AG04450 (cell line): ENCODE data around the gene IL1RAP. TPM values are rescaled to one million over a fixed set of nuclear protein-coding genes. Genes with fewer than 3 reads are reported as not detected.

Experiments
- CTCF ChIA-PET: fragments of 300-600, 350-600 bp; formaldehyde crosslinking; extraction: SDS; loops from one replicate; lab custom pipeline; 2022; ENCODE audit warnings: antibody characterized with exemption, inconsistent platforms; lab: Charles Lee
- POLR2A ChIA-PET: fragments of 350-600 bp; formaldehyde crosslinking; extraction: SDS; loops from one replicate; lab custom pipeline; 2021; ENCODE audit warnings: antibody characterized with exemption, inconsistent platforms; lab: Yijun Ruan, JAX
- DNase-seq: peaks from one replicate; pipeline ENCODE4 v3.0.0-alpha.2; 2011; ENCODE audit warnings: low read depth, low spot score
- H3K27ac ChIP-seq: one replicate; pipeline ENCODE4 v1.5.1; 2012; ENCODE audit warnings: low read depth, low read length, control low read depth
- H3K27me3 ChIP-seq: one replicate; pipeline ENCODE4 v1.6.0; 2012; ENCODE audit warnings: low read length; ENCODE audit not compliant: control insufficient read depth, insufficient read depth
- H3K4me3 ChIP-seq: 2 replicates; pipeline ENCODE4 v1.5.1; 2011; ENCODE audit warnings: mild to moderate bottlenecking, low read depth, low read length, control low read depth
- H3K9me3 ChIP-seq: 2 replicates; pipeline ENCODE4 v1.5.1; 2012; ENCODE audit warnings: low read length; ENCODE audit not compliant: control insufficient read depth, insufficient read depth
- CTCF ChIP-seq: IDR thresholded peaks from 2 replicates; pipeline ENCODE4 v1.5.1; 2011; ENCODE audit warnings: low read depth, low read length, control low read depth, inconsistent platforms
- polyA plus RNA-seq: library from polyadenylated mRNA; depleted of rRNA; stranded (reverse); fragments of >200 nt; gene quantifications from 2 replicates; pipeline ENCODE4 v1.2.3, GENCODE V29; 2011

Gene IL1RAP
- polyA plus RNA-seq, 1 experiment = 9.9 TPM

- Histone ChIP-seq H3K9me3 (no peaks in the 10 kb centered on the region), H3K27ac (no peak overlapping the region), H3K4me3 (no peak overlapping the region), H3K27me3 (no peaks in the 10 kb centered on the region)
- DNase-seq = no peak
- no peak for TF ChIP-seq CTCF
- CTCF ChIA-PET = no interaction called here
- POLR2A ChIA-PET = no interaction called here
These were observed 130.2 kb downstream of the IL1RAP start for GRCh38 chr3:190644035-190644434.

GRCh38 chr3:190644766-190645165 is 130.9 kb downstream of the IL1RAP start:
- H3K4me3 ChIP-seq = no peak overlapping the region
- POLR2A ChIA-PET = no interaction called here
- DNase-seq = peak; percentile 3
- TF ChIP-seq CTCF = no peak
- no peaks in the 10 kb centered on the region for H3K27me3 ChIP-seq
- no peak overlapping the region for H3K27ac ChIP-seq
- no peaks in the 10 kb centered on the region for H3K9me3 ChIP-seq
- CTCF ChIA-PET = no interaction called here

GRCh38 chr3:190645932-190646460 is 132.1 kb downstream of the IL1RAP start:
- Histone ChIP-seq H3K4me3 (no peak overlapping the region), H3K27me3 (no peaks in the 10 kb centered on the region), H3K27ac (no peak overlapping the region), H3K9me3 (no peaks in the 10 kb centered on the region)
- no peak for DNase-seq
- ChIA-PET POLR2A (no interaction called here), CTCF (no interaction called here)
- TF ChIP-seq CTCF = no peak

- Histone ChIP-seq H3K27me3 (no peaks in the 10 kb centered on the region), H3K27ac (no peak overlapping the region), H3K9me3 (no peaks in the 10 kb centered on the region), H3K4me3 (no peak overlapping the region)
- no peak for DNase-seq
- POLR2A ChIA-PET = no interaction called here
- CTCF ChIA-PET = no interaction called here
- no peak for TF ChIP-seq CTCF
These were observed 133.1 kb downstream of the IL1RAP start for GRCh38 chr3:190646996-190647395.

GRCh38 chr3:190655933-190656332 is 142.0 kb downstream of the IL1RAP start:
- DNase-seq = no peak
- TF ChIP-seq CTCF = no peak
- ChIA-PET CTCF (no interaction called here), POLR2A (no interaction called here)
- Histone ChIP-seq H3K9me3 (no peaks in the 10 kb centered on the region), H3K27ac (no peak overlapping the region), H3K4me3 (no peak overlapping the region), H3K27me3 (no peaks in the 10 kb centered on the region)
